DMS 273 treated with DMSO at 0.1 percent for 48 hours (cell line): Measurements from ENCODE around the gene DRD5.

Experiments used
- DNase-seq: peaks from one replicate; lab custom pipeline; 2025; lab: John Stamatoyannopoulos, UW

Gene DRD5

GRCh38 chr4:9816285-9816684, 34.9 kb downstream of the DRD5 start:
- no peak for DNase-seq

GRCh38 chr4:9820343-9820742, 38.9 kb downstream of the DRD5 start:
- no peak for DNase-seq

GRCh38 chr4:9825049-9825448, 43.6 kb downstream of the DRD5 start:
- no peak for DNase-seq

- no peak for DNase-seq
These were observed 45.1 kb downstream of the DRD5 start for GRCh38 chr4:9826551-9826950.

- DNase-seq: no peak
These were observed 51.2 kb downstream of the DRD5 start for GRCh38 chr4:9832640-9833039.

GRCh38 chr4:9833421-9833820, 52.0 kb downstream of the DRD5 start:
- no peak for DNase-seq
